ENCODE results near the gene GATA2. TPM values are rescaled to one million over a fixed set of nuclear protein-coding genes. Genes with fewer than 3 reads are reported as not detected.

The GATA2 gene
- 0.97 and 1.2 TPM in 2 replicates for total RNA-seq

DNA sequence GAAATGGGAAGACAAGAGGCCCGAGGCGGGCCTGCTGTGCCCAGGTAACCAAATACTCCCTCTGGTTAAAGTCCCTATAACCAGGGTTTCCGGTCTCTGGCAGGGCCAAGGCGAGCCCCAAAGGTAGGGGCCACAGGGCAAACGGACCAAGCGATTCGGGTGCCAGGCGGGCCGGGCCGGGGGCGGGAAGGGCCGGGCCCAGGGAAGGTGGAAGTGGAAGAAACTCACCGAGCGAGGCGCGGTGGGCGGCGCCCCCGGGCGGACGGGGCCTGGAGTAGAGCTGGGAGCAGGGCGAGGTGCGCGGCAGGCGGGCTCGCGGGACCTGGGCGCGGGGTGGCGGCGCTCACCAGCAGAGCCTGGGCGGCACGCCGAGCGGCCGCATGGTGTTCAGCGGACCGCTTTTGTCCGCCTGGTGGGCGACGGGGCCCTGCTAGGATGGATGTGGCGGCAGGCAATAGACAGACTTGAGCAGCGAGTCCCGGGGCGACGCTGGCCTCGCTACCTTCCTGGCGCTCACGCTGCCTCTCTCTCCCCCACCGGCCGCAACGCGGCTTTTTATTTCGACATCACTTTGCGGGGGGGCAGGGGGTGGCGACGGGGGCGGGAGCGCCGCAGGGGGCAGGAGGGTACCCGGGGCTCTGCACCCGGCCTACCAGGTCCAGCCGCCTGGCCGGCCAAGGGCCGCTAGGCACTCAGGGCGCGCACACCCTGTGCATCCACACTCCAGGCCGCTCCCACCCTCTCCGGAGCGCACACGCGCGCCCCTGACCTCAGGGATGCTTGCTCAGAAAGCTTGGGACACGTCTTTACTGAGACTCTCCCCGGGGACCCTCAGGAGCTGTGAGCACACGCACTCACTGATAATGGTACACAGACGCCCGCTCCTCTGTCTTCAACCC, at the start of gene GATA2:
Gene GATA2, minus strand, starts transcription at position 531 of the 899 bp plus-strand sequence. CDS start 6,170 bp downstream, outside the sequence.

DNA sequence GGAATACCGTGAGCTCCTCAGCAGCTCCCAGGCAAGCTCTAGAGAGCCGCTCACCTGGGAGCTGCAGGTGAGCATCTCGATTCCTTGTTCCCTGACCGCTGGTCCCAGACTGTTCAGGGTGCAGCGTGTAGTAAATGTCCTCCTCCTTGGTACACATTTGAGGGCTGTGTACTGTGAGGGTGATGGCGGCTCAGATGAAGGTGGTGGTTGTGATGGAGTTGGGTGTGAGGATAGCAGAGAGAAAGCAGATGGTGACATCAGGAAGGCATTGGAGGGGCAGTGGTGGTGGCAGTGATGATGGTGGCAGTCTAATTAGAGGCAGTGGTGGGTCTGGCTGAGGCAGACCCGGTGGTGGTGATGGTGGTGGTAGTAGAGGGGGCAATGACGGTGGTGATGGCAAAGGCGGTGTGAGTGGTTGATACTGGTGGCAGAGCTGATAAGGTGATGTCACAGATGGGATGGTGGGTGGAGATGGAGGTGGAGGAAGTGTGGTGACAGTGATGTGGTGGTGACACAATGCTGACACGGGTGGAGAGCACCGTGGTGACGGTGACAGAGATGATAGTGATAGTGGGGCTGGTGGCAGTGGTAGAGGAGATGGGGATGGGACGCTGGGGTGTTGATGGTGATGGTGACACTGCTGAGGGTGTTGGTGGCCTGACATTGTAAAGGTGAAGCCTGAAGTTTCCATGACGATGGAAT, 26.0 kb downstream of the GATA2 start, which contains the start of gene DNAJB8:
Gene DNAJB8, minus strand, starts transcription at position 51 of the 702 bp plus-strand sequence. CDS start 3,645 bp downstream, outside the sequence.

Other genes starting within 250 kb of the GATA2 start
- gene DNAJB8, start 26.3 kb downstream of the GATA2 start, total RNA-seq, result not detected in 2 replicates
- 403 and 438 TPM in 2 replicates for gene RPN1, start 157.6 kb upstream of the GATA2 start, total RNA-seq
- 65.6 and 67.9 TPM in 2 replicates for gene RAB7A, start 233.0 kb upstream of the GATA2 start, total RNA-seq